NCI-H1694 (cell line): ENCODE data around the gene SIDT2.
"Not testable (repeated sequence)": the region's sequence is repeated elsewhere in the genome, so short reads cannot be mapped to it uniquely, and the experiment has no call there.

Source experiments
- DNase-seq: peaks from one replicate; lab custom pipeline; 2025; lab: John Stamatoyannopoulos, UW

SIDT2 gene

GRCh38 chr11:117204283-117205080, 25.9 kb downstream of the SIDT2 start:
- no peak for DNase-seq

- DNase-seq = no peak
Measured at GRCh38 chr11:117205211-117205818, 26.8 kb downstream of the SIDT2 start.

- DNase-seq = not testable (repeated sequence)
Measured at GRCh38 chr11:117206111-117206510, 27.6 kb downstream of the SIDT2 start.

GRCh38 chr11:117206859-117207258, 28.3 kb downstream of the SIDT2 start:
- not testable (repeated sequence) for DNase-seq

GRCh38 chr11:117207481-117207880, 28.9 kb downstream of the SIDT2 start:
- DNase-seq = not testable (repeated sequence)

GRCh38 chr11:117208710-117209109, 30.2 kb downstream of the SIDT2 start:
- not testable (repeated sequence) for DNase-seq

- not testable (repeated sequence) for DNase-seq
Measured at GRCh38 chr11:117209351-117210125, 31.0 kb downstream of the SIDT2 start.

GRCh38 chr11:117210620-117211019, 32.1 kb downstream of the SIDT2 start:
- DNase-seq = no peak

GRCh38 chr11:117212697-117213355, 34.3 kb downstream of the SIDT2 start:
- no peak for DNase-seq

- no peak for DNase-seq
Measured at GRCh38 chr11:117214404-117215110, 36.0 kb downstream of the SIDT2 start.

GRCh38 chr11:117217141-117218084, 38.9 kb downstream of the SIDT2 start:
- no peak for DNase-seq

GRCh38 chr11:117218133-117218915, 39.8 kb downstream of the SIDT2 start:
- DNase-seq = no peak

- DNase-seq = no peak
Measured at GRCh38 chr11:117219001-117219400, 40.5 kb downstream of the SIDT2 start.

GRCh38 chr11:117219455-117219854, 40.9 kb downstream of the SIDT2 start:
- no peak for DNase-seq

GRCh38 chr11:117219995-117220394, 41.5 kb downstream of the SIDT2 start:
- DNase-seq = no peak

GRCh38 chr11:117220568-117220967, 42.0 kb downstream of the SIDT2 start:
- no peak for DNase-seq

- no peak for DNase-seq
Measured at GRCh38 chr11:117220999-117221774, 42.6 kb downstream of the SIDT2 start.

- DNase-seq = no peak
Measured at GRCh38 chr11:117221775-117222517, 43.4 kb downstream of the SIDT2 start.
